DMS153 treated with DMSO at 0.1 percent for 48 hours (cell line): ENCODE results near the gene FGD3.

ENCODE experiments used
- DNase-seq: peaks from one replicate; lab custom pipeline; 2025; ENCODE audit not compliant: unreplicated experiment; lab: John Stamatoyannopoulos, UW

FGD3 gene

DNA sequence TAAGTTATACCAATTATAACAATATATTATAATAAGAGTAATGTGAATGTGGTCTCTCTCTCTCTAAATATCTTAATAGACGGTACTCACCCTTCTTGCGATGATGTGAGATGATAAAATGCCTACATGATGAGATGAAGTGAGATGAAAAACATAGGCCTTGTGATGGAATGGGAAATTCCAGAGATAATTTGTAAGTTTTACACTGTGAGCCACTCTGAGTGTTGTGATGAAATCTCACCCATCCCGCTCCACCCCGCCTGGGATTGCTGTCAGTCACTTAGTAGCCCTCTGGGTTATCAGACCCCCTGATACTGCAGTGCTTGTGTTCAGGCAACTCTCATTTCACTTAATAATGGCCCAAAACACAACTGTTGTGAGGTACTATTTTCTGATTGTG is 121.6 kb downstream of the FGD3 start:
- no peak for DNase-seq

DNA sequence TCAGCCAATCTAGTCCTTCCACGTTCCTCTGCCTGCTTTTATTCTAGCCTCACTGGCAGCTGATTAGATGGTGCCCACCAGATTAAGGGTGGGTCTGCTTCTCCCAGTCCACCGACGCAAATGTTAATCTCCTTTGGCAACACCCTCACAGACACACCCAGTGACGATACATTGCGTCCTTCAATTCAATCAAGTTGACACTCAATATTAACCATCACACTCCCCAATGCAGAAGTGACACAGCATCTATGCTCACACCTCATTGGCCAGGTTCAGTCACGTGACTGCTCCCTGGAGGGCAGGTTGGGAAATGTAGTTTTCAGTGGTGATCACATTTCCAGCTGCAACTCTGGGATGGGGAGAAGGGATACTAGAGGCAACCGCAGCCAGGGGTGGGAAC is 124.1 kb downstream of the FGD3 start:
- no peak for DNase-seq

DNA sequence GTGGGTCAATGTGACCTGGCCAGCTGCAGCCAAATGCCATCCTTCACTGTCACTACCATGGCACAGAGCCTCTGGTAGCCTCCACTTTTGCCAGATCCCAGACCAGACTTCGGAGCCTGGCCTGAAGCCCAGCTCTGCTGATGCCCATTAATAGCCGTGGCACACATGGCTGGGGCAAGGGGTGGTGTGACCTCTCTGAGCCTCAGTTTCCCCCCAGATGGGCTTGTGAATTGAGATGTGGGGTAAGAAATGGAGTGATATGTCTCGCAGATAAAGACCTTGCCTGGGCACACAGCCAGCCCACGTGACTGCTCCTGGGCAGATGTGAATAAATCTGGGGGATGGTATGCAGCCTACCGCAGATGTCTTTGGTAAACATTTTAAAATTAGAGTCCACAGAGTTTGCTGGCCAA is 125.1 kb downstream of the FGD3 start:
- no peak for DNase-seq

DNA sequence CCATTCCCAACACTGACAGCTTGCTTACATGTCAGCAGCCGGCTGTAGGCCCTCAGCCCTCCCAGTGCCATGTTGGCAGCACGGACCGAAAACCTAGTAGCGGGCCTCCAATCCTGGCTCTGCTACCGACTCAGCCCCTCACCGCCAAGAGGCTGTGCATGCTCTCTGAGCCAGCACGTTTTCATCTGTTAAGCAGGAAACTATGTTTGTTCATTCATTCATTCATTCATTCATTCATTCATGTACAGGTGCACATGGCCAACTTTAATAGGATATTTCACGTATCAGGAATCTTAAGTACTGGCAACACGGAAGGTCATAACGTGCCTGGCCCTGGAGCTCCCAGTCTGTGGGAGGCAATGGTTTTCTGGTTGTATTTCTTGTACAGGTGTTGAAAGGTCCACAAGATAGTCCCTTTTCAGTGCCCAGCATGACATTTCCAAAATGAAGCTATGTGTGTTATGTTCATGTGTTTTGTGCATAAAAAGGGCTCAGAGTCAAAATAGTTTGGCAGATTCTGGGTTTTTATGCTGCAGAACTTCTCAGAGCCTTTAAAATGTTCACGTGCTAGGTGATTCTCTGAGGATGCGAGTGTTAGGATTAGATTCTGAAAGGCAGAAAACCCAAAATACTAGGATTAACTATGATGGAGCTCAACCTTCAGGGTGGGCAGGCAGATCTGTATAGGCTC is 128.9 kb downstream of the FGD3 start:
- no peak for DNase-seq

DNA sequence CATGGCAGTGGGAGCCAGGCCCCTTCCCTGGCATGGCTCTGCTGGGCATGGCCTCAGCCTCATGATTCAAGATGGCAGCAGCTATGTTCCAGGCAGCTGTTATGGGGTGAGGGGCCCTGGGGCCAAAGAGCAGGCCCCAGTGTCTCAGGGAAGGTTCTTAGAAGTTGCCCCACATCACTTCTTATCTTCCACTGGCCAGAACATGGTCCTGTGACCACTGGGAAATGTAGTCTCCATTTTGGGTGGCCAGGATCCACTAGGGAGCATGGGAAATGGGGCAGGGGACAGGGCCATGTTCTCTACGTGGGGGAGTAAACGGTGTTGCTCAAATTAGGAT is 129.4 kb downstream of the FGD3 start:
- no peak for DNase-seq

DNA sequence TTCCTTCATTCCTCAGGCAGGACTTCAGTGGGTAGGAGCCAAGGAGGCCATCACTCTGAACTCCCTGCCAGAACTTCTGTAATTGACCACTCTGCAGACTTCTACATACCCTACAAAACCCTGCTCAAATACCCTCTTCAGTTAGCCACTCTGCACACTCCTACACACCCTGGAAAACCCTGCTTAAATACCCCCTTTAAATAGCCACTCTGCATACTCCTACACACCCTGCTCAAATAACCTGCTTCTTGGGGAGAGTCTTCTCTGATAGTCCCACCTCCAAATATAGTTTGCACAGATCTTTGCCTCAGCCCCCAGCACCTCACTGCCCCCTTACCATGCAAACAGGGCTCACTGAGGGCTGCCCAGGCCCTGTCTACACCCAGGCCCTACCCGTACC is 130.0 kb downstream of the FGD3 start:
- DNase-seq: no peak

DNA sequence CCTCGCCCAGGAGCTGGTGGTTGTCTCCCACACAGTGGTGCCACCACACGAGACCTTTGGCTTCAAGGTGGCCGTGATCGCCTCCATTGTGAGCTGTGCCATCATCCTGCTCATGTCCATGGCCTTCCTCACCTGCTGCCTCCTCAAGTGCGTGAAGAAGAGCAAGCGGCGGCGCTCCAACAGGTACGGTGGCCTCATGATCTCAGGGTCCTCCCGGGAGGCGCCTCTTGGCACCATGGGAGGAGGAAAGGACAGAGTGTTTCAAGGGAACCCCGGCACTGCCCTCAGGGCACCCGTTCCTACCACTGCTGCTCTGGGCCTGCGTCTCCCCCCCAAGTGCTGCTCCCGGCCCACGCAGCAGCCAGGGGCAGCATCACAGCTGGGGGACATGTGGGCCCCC is 130.5 kb downstream of the FGD3 start:
- DNase-seq: no peak

DNA sequence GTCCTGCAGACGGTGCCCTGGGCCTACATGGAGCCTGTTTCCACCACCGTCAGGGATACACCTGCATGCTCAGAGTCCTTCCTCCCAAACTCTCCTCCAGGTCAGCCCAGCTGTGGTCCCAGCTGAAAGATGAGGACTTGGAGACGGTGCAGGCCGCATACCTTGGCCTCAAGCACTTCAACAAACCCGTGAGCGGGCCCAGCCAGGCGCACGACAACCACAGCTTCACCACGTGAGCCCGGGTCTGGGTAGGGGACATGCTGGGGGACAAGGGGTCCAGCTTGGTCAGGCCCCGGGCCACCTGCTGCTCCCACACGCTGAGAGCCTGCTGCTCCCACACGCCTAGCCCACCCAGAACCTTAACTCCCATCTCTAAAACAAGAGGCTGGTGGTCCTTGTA is 132.0 kb downstream of the FGD3 start:
- no peak for DNase-seq

DNA sequence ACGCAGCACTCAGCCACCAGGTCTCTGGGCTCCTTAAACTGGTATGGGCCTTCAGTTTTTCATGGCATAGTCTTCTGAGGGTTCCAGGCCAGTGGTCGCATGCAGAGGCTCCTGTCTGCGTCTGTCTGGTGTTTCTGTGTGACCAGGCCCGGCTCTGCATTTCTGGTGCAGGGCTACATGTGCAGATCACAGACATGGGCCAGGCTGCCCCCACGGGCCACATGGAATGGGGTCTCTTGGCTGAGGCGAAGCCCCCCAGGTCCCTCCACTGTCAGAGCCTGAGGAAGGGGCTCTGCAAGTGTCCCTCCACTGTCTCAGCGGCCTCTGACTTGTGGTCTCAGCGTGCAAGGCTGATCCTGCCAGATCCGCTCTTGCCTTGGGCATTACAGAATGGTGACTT is 133.1 kb downstream of the FGD3 start:
- no peak for DNase-seq

DNA sequence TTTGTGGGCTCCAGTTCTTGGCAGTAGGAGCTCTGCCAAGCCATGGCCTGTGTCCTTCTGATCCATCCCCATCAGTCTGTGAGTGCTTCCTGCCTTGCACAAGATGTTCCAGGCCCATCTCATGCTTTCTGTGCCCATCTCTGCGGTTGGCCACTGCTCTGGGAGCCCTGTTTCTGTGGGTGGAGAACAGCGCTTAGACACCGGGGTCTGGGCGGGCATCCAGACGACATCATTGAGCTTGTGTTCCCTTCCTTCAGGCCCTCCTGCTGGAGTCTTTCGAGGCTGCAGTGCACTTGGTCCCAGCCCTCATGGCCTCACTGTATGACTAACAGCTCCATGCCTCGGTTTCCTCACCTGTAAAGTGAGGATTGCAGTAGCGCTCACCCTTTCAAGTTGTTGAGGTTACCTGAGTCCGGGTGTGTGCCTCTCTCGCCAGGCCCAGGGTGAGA is 133.8 kb downstream of the FGD3 start:
- DNase-seq: no peak

DNA sequence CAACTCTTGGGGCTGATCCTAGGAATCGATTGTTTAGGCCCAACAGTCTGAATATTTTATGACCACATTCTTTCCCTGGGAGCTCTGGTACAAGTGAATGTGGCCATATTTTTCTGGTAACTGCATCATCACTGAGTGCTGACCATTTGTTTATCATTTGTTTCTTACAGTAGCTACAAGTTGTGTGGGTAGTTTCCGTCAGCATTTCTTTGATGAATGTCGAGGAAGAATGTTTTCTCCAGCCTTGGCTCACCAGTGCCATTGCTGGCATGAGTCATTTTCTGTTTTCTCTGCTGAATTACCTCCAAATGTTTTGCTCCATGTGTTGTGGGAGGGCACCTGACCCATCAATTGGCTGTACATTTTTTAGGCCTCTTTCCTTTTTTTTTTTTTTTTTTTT is 134.6 kb downstream of the FGD3 start:
- DNase-seq: no peak

DNA sequence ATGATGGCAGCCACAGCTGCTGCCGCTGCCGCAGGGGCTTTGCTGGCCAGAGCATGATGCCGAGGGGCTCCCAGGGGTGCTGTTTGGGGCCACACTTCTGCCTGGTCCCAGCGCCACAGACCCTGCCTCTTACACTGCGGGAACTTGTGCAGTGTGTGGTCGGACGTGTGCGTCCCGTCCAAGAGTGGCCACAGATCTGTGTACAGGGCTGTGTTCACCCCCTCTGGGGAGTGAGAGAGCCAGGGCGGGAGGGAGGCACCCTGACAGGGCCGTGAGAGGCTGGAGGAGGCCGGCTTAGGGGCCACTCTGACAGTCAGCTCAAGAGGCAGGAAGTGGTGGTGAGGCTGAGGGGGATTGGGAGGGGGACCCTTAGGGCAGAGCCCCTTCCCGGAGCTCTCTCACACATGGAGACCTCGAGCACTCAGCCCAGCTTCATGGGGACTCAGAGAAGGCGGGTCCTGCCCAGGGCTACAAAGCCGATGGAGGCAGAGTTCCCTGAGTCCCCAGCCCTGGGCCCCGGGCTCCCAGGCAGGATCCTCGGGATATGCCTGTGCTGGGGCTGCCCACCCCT is 135.6 kb downstream of the FGD3 start:
- DNase-seq: no peak

DNA sequence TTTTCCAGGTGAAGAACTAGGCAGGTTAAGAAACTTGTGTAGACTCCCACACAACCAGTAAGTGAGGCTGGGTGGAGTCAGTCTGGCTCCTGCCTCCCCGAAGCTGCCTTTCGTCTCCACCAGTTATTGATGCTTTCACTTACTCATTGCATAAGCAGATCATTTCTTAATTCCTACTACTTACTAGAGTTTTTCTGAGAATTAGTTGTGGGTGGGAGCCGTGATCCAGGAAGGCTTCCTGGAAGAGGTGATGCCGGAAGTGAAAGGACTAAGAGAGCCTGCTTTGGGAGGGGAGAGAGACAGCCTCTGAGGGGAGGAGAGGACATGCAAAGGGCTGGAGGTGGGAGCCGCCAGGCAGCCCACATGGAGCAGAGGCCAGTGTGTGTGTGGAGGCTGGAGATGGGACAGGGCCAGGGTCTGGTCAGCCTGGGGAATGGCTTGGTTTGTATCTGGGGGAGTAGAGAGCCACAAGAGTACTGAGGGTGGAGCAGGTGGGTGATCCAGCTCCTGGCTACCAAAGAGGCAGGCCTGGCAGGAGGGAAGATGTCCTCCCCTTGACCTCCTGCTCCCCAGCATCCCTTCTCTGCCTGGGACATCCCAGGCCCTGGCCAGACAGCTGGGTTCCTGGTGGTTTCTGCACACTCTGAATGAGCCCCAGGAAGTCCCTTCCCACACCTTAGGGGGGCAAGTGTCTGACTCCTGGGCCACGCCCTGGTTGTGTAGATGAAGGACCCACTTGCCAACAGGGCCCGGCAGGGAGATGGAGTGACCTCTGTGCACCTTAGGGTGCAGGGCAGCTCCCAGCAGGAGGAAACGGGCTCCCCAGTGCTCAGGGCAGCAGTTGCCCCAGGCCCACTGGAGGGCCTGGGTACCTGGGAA is 136.5 kb downstream of the FGD3 start:
- DNase-seq: no peak

DNA sequence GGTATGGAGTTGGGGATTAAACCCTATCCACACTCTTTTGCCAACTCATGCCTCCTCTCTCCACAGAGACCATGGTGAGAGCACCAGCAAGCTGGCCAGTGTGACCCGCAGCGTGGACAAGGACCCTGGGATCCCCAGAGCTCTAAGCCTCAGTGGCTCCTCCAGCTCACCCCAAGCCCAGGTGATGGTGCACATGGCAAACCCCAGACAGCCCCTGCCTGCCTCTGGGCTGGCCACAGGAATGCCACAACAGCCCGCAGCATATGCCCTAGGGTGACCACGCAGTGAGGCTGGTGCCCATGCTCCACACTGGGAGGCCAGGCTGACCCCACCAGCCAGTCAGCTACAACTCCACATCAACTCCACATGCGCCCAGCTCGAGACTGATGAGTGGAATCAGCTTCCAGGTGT is 137.2 kb downstream of the FGD3 start:
- no peak for DNase-seq

DNA sequence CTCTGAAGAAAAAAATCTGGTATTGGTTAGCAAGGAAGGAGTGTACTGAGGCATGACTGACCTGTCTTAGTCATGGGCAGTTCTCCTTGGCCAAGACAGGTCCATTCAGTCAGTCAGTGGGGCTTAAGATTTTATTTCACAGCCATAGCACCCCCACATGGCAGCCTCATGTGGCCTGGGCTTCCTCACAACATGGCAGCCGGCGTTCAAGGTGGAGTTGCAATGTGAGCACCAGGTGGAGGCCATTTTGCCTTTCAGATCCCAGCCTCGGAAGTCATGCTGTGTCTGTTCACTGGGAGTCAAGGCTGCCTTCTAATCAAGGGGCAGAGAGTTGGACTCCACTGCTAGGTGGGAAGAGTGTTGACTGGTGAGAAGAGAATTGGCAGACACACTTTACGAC is 138.4 kb downstream of the FGD3 start:
- no peak for DNase-seq
